ENCODE results near the gene ADSL. TPM values are rescaled to one million over a fixed set of nuclear protein-coding genes. Genes with fewer than 3 reads are reported as not detected.
A peak's percentile ranks its signal among the peaks of the same experiment; 100 is the strongest.

The ADSL gene
- total RNA-seq, 1 donor from 2014 or later, result 41.0 TPM

- peaks cover 0 to 3% of the 10 kb centered on the region in 2 donors for H3K36me3 ChIP-seq
- H3K9me3 ChIP-seq, result no peaks in the 10 kb centered on the region
- H3K27me3 ChIP-seq, result no peaks in the 10 kb centered on the region
- H3K27ac ChIP-seq, result no peak overlapping the region
- TF ChIP-seq POLR2AphosphoS5 (IDR thresholded peaks at IDR 0.05; ENCODE audit: insufficient read depth in 1 of 2, low read depth in 1 of 2) (no peak), CTCF (IDR thresholded peaks at IDR 0.05) (no peak), POLR2A (IDR thresholded peaks at IDR 0.05) (no peak)
- no peak for DNase-seq (ENCODE audit: extremely low spot score in 2 of 2)
- intact Hi-C loops (cut with DNase I), result no loop called here
- no peaks in the 10 kb centered on the region for H3K4me1 ChIP-seq
- no peak overlapping the region for H3K4me3 ChIP-seq
Observed at GRCh38 chr22:40335358-40335757, 10.9 kb upstream of the ADSL start.

- no peak overlapping the region for H3K27ac ChIP-seq
- no peaks in the 10 kb centered on the region for H3K27me3 ChIP-seq
- H3K4me1 ChIP-seq, result no peaks in the 10 kb centered on the region
- H3K9me3 ChIP-seq, result no peaks in the 10 kb centered on the region
- TF ChIP-seq POLR2A (IDR thresholded peaks at IDR 0.05), result no peak
- intact Hi-C loops (cut with DNase I), result loop anchor here (10.0 kb wide), 1 partner anchor 805 kb away; the partner anchor contains the start of gene RPS19BP1
- DNase-seq (ENCODE audit: extremely low spot score in 2 of 2), result no peak
- no peaks in the 10 kb centered on the region for H3K36me3 ChIP-seq
- H3K4me3 ChIP-seq, result no peak overlapping the region
Observed at GRCh38 chr22:40340044-40340443, 6.3 kb upstream of the ADSL start.

GRCh38 chr22:40341604-40342003 lies 4.7 kb upstream of the ADSL start:
- H3K36me3 ChIP-seq, result no peaks in the 10 kb centered on the region
- DNase-seq (ENCODE audit: extremely low spot score in 2 of 2), result no peak
- H3K4me3 ChIP-seq, result no peak overlapping the region
- peaks cover 9% of the 10 kb centered on the region for H3K4me1 ChIP-seq
- no peaks in the 10 kb centered on the region for H3K27me3 ChIP-seq
- intact Hi-C loops (cut with DNase I), result loop anchor here (10.0 kb wide), 1 partner anchor 807 kb away; the partner anchor contains the start of gene RPS19BP1
- no peak overlapping the region for H3K27ac ChIP-seq
- no peak for TF ChIP-seq POLR2AphosphoS5 (IDR thresholded peaks at IDR 0.05; ENCODE audit: insufficient read depth in 1 of 2, low read depth in 1 of 2)
- no peak for TF ChIP-seq CTCF (IDR thresholded peaks at IDR 0.05)
- no peak for TF ChIP-seq POLR2A (IDR thresholded peaks at IDR 0.05)
- no peaks in the 10 kb centered on the region for H3K9me3 ChIP-seq

GRCh38 chr22:40342521-40342920 lies 3.8 kb upstream of the ADSL start:
- TF ChIP-seq POLR2AphosphoS5 (IDR thresholded peaks at IDR 0.05; ENCODE audit: insufficient read depth in 1 of 2, low read depth in 1 of 2) (no peak), POLR2A (IDR thresholded peaks at IDR 0.05) (no peak), CTCF (IDR thresholded peaks at IDR 0.05) (no peak)
- Histone ChIP-seq H3K4me3 (no peak overlapping the region), H3K36me3 (no peaks in the 10 kb centered on the region), H3K27me3 (no peaks in the 10 kb centered on the region), H3K27ac (no peak overlapping the region), H3K4me1 (peaks cover 16% of the 10 kb centered on the region), H3K9me3 (no peaks in the 10 kb centered on the region)
- intact Hi-C loops (cut with DNase I), result loop anchor here (10.0 kb wide), 1 partner anchor 808 kb away; the partner anchor contains the start of gene RPS19BP1
- DNase-seq (ENCODE audit: extremely low spot score in 2 of 2), result no peak

- no peaks in the 10 kb centered on the region for H3K9me3 ChIP-seq
- TF ChIP-seq POLR2AphosphoS5 (IDR thresholded peaks at IDR 0.05; ENCODE audit: insufficient read depth in 1 of 2, low read depth in 1 of 2), result no peak
- TF ChIP-seq CTCF (IDR thresholded peaks at IDR 0.05), result no peak
- no peak for TF ChIP-seq POLR2A (IDR thresholded peaks at IDR 0.05)
- intact Hi-C loops (cut with DNase I), result loop anchor here (5.0 to 10.0 kb wide), 2 partner anchors 303 to 810 kb away; partner anchors contain the start of gene RPS19BP1
- H3K36me3 ChIP-seq, result peaks cover 0 to 7% of the 10 kb centered on the region in 2 donors
- H3K27me3 ChIP-seq, result no peaks in the 10 kb centered on the region
- peak overlapping the region; percentile 86 for H3K27ac ChIP-seq
- peak overlapping the region; percentile 58 to 68 for H3K4me3 ChIP-seq
- peaks cover 26% of the 10 kb centered on the region for H3K4me1 ChIP-seq
- DNase-seq (ENCODE audit: extremely low spot score in 2 of 2), result no peak
Observed at GRCh38 chr22:40345271-40345670, 1.0 kb upstream of the ADSL start.
